ENCODE results near the gene ALG12.

The ALG12 gene

DNA sequence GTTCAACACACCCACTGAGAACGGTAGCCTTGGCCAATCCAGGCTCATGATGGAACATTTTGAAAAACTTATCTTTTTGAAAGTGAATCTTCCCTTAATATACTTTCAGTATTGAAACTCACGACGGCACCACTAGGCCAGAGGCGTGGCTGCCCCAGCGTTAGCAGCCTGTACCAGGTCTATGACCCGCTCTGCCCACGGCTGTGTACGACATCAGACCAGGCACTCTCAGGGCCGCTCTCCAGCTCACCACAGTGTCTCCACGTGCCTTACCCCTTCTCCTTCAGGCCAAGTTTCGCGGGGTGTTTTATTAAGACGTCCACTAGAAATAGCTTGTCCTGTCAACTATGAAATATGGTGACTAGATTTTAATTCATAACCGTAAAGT is 31.2 kb downstream of the ALG12 start:
- no peak for DNase-seq (ENCODE audit: low spot score)

DNA sequence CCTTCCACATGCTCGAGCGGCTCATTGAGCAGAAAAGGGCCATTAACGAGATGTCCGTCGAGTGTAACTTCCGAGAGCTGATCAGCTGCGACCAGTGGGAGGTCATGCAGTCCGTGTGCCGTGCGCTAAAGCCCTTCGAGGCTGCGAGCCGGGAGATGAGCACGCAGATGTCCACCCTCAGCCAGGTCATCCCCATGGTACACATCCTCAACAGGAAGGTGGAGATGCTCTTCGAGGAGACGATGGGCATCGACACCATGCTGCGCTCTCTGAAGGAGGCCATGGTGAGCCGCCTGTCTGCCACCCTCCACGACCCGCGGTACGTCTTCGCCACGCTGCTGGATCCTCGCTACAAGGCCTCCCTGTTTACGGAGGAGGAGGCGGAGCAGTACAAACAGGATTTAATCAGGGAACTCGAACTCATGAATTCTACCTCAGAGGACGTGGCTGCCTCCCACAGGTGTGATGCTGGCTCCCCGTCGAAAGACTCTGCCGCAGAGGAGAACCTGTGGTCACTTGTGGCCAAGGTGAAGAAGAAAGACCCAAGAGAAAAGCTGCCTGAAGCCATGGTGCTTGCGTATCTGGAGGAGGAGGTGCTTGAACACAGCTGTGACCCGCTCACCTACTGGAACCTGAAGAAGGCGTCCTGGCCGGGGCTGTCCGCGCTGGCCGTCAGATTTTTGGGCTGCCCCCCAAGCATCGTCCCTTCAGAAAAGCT is 31.7 kb downstream of the ALG12 start:
- DNase-seq (ENCODE audit: low spot score), result no peak

DNA sequence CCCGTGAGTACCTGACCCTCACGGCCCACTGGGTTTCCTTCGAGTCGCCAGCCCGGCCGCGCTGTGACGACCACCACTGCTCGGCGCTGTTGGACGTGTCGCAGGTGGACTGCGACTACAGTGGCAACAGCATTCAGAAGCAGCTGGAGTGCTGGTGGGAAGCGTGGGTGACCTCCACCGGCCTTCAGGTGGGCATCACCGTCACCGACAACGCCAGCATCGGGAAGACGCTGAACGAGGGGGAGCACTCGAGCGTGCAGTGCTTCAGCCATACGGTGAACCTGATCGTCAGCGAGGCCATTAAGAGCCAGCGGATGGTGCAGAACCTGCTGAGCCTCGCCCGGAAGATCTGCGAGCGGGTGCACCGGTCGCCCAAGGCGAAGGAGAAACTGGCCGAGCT is 32.4 kb downstream of the ALG12 start:
- no peak for DNase-seq (ENCODE audit: low spot score)

DNA sequence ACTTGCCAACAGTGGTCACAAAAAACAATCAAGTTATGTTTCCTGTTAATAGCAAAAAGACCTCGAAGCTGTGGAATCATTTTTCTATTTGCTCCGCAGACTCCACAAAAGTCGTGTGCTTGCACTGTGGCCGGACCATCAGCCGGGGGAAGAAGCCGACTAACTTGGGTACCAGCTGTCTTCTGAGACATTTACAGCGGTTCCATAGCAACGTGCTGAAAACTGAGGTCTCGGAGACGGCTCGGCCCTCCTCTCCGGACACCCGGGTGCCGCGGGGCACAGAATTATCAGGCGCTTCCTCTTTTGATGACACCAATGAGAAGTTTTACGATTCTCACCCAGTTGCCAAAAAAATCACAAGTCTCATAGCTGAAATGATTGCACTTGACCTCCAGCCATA is 33.0 kb downstream of the ALG12 start:
- DNase-seq (ENCODE audit: low spot score), result no peak

DNA sequence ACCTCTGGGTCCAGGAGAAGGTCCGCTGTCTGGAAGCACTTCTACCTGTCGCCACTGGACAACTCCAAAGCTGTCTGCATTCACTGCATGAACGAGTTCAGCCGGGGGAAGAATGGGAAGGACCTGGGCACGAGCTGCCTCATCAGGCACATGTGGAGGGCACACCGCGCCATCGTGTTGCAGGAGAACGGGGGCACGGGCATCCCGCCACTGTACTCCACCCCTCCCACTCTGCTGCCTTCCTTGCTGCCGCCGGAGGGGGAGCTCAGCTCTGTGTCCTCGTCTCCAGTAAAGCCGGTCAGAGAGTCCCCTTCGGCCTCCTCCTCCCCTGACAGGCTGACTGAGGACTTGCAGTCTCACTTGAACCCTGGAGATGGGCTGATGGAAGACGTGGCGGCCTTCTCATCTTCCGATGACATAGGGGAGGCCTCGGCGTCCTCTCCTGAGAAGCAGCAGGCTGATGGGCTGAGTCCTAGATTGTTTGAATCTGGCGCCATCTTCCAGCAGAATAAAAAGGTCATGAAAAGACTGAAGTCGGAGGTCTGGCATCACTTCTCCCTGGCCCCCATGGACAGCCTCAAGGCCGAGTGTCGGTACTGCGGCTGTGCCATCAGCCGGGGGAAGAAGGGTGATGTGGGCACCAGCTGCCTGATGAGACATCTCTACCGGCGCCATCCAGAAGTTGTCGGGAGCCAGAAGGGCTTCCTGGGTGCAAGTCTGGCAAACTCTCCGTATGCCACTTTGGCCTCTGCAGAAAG is 33.6 kb downstream of the ALG12 start:
- DNase-seq (ENCODE audit: low spot score), result no peak

DNA sequence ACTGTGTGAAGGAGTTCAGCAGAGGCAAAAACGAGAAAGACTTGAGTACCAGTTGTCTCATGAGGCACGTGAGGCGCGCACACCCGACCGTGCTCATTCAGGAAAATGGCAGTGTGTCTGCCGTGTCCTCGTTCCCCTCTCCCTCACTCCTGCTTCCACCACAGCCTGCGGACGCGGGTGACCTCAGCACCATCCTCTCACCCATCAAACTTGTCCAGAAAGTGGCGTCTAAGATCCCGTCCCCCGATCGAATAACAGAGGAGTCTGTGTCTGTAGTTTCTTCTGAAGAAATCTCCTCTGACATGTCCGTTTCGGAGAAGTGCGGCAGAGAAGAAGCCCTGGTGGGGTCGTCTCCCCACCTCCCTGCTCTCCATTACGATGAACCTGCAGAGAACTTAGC is 34.2 kb downstream of the ALG12 start:
- no peak for DNase-seq (ENCODE audit: low spot score)

DNA sequence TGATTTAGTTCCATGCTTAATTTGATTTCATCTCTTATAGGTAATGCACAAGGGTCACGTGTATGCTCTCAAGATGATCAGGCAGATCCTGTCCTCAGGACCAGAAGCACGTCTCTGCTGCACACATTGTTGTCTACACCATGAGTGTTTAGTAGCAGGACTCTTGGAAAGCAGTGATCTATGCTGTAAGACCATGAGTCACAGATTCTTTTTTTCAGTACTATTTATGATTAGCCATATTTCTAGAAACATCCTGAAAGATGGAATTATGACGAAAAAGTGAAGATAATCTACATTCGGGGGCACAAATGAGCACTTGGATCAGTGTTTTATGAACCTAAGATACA is 35.0 kb downstream of the ALG12 start:
- no peak for DNase-seq (ENCODE audit: low spot score)

DNA sequence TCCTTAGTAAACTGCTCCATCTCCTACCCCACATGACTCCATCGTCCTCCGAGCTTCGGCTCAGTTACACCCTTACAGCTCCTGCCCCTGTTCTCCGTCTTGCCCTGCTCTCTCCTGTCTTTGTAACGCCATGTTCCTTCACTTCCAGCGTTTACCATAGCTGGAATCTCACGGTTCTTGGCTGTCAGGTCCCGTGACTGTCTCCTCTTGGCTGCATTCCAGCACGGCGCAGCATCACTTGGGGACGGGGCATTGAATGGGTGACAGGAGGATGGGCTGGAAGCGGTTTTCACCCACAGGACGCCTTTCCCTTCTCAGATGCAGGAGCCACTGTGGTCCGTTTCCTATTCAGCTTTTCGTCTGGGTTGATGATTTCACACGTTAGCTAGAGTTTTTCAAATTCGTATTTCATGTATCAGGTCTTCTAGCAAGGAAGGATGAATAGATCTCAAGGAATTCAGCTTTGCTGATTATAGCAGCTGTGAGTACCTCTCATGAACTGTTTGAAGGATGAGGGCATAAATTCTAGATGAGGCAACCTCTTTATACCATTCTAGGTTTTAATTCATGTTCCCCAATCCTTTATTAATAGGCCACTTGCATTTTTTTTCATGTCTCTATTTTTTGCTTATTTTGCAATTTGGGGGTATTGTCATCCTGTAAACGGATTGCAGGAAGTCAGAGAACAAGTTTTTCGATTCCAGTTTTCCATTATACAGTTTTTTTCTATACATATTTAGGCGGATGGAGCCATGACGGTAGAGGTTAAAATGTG is 35.5 kb downstream of the ALG12 start:
- DNase-seq (ENCODE audit: low spot score), result no peak

DNA sequence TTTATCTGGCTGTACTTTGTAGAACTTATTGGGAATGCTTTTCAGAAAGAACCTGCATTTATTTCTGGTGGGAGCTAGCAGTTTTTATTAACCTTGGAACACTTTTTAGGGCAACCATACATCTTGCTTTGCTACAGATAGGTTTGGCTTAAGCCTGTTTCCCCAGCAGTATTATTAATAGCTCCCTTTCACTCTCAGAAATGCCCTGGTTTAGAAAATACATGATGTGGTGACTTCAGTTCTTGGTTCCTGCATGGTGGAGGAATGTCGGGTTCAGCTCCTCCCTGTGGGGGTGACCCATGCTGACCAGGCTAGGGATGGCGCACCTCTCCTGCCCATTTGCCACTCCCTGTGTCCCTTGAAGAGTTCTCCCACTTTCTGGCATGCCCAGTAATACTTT is 36.4 kb downstream of the ALG12 start:
- DNase-seq (ENCODE audit: low spot score), result no peak

DNA sequence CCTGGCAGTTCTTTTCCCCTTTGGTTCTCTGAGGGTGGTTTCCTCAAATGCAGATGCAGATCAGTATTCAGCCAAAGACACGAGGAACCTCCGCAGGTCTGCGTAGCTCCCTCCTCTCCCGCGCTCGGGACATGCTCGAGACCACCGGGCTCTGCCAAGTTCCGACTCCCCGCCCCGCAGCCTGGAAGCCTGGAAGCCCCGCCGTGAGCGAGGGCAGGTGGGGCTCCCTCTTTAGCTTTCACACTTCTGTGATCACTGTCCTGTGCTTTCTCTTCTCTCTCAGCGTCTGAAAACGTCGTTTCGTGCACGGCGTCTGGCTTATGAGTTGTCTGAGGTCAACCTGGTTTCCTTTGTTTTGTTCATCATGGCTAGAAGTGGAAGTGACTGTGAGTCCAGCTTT is 38.0 kb downstream of the ALG12 start:
- DNase-seq (ENCODE audit: low spot score), result peak; percentile 18

DNA sequence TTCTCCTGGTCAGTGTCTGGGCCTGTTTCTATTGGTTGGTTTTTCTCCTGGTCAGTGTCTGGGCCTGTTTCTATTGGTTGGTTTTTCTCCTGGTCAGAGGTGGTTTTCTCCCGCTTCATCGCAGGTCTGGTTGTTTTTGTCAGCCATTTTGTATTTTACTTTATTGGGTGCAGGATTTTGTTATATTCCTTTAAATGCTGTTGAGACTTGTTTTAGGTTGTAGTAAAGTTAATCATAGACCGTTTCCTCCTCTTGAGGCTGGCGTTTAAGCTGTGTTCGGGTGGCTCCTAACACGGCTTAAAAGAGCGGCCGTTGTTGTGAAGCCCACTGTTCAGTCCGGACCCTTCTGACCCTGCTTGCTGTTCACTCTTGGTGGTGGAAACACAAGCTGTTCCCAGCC is 38.4 kb downstream of the ALG12 start:
- DNase-seq (ENCODE audit: low spot score), result no peak

DNA sequence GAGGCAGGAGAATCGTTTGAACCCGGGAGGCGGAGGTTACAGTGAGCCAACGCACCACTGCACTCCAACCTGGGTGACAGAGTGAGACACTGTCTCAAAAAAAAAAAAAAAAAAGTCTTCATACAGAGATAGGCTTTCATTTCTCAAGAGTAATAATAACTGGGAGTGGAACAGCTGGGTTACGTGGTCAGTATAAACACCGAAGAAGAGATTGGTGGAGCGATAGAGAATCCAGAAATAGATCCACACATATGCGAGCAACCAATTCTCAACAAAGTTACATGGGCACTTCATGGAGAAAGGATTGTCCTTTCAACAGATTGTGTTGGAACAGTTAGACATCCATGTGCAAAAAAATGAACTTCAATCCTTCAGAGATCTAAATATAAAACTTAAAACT is 40.0 kb downstream of the ALG12 start:
- no peak for DNase-seq (ENCODE audit: low spot score)

DNA sequence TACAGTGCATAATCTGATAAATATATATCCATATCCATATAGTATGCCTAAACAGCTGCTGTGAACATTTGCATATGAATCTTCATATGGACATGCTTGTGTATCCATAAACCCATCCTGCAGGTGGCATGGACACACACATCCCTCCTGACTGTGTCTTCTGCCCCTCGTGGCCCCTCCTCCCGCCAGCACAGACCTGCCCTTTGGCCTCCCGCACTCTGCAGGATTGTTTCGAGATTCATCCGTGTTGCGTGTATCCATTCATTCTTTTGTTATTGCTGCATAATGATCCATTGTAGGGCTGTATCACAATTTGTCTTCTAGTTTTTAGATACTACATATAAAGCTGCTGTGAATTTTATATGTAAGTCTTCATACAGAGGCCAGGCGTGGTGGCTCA is 40.6 kb downstream of the ALG12 start:
- DNase-seq (ENCODE audit: low spot score), result no peak

DNA sequence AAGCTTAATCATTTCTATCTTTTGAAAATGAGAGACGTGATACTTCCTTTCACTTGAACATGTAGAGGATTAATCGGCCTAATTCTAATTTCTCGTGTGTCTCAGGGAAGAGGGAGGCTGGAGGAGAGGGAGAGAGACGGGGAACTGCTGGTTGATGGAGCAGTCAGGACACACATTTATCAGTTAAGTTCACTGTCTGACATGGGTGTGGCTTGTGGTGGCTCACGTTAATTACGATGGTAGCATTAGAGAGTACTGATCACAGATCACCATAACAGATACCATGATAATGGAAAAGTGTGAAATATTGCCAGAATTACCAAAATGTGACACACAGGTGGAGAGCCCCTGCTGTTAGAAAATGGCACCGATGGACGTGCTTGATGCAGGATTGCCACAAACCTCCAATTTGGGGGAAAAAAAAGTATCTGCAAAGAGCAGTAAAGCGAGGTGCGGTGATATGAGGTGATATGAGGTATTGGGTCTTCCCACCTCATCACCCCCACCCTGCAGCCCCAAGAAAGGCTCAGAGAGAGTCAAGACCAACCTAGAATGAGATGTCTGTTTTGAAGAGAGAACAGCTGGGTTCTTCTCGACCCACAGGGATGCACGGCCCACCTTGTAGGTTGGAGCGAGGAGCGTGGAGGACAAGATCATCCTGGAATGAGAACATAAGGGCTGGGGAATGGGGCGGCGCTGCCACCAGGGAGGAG is 44.9 kb downstream of the ALG12 start:
- no peak for DNase-seq (ENCODE audit: low spot score)

DNA sequence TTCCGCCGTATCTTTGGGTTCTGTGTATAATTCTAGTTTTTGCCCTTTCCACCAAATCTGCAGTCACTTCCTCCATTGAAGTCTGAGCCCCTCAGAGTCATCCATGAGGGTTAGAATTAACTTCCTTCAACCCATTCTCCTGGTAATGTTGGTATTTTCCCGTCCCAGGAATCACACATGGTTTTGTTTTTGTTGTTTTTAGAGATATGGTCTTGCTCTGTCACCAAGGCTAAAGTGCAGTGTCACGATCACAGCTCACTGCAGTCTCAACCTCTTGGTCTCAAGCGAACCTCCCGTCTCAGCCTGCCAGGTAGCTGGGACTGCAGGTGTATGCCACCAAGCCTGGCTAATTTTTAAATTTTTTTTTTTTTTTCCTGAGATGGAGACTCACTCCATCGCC is 45.9 kb downstream of the ALG12 start:
- no peak for DNase-seq (ENCODE audit: low spot score)

DNA sequence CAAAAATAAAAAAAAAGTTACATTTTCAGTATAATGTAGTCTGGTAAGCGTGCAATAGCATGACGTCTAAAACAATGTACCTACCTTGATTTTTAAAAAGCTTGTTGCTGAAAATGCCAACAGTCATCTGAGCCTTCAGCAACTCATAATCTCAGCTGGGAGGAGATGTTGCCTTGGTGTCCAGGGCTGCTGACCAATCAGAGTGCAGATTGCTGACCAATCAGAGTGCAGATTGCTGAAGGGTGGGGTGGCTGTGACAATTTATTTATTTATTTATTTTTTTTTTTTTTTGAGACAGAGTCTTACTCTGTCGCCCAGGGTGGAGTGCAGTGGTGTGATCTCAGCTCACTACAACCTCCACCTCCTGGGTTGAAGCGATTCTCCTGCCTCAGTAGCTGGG is 46.8 kb downstream of the ALG12 start:
- no peak for DNase-seq (ENCODE audit: low spot score)

DNA sequence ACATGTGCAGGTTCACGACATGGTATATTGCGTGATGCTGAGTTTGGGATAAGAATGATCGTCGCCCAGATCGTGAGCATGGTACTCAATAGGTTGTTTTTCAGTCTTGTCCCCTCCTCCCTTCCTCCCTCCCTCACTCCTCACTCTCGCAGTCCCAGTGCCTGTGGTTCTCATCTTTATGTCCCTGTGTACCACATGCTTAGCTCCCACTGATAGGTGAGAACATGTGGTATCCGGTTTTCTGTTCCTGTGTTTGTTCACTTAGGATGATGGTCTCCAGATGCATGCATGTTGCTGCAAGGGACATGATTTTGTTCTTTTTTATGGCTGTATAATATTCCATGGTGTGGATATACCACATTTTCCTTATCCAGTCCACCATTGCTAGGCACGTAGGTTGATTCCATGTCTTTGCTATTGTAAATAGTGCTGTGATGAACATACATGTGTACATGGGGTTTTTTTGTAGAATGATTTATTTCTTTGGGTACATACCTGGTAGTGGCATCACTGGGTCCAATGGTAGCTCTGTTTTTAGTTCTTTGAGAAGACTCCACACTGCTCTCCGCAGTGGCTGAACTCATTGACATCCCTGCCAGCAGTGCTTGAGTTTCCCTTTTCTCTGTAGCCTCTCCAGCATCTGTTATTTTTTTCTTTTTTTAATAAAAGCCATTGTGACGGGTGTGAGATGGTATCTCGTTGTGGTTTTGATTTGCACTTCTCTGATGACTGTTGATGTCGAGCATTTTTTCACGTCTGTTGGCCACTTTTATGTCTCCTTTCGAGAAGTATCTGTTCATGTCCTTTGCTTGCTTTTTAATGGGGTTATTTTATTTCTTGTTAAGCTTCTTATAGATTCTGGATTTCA is 48.2 kb downstream of the ALG12 start:
- DNase-seq (ENCODE audit: low spot score), result peak; percentile 52

DNA sequence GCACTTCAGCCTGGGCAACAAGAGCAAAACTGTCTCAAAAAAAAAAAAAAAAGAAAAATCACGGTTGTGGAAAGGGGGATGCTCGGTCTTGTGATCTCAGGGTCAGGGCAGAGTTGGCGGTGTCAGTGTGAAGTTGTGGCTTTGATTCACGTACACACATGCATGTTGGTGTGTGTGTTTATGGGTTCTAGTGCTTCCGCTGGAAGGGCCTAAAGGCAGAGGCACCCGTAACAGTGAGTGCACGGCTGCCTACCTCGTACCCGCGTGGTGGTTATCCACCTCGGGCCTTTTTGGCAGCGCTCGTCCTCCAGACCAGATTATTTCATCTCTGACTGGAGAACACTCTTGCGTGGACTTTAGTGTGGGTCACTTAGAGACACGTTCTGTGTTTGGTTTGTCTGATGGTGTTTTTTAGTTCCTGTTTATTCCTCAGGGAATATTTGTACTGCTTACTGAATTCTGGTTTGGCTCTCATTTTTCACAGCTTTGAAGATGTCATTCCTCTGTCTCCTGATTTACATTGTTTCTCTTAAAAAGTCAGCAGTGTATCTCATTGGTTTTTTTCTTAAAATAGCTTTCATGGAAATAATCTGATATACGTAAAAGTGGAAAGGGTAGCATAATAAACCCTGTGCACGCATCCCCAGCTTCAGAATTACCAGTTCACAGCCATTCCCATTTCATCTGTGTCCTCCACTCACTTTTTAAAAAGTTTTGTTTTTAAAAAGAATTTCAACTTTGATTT is 49.0 kb downstream of the ALG12 start:
- no peak for DNase-seq (ENCODE audit: low spot score)

DNA sequence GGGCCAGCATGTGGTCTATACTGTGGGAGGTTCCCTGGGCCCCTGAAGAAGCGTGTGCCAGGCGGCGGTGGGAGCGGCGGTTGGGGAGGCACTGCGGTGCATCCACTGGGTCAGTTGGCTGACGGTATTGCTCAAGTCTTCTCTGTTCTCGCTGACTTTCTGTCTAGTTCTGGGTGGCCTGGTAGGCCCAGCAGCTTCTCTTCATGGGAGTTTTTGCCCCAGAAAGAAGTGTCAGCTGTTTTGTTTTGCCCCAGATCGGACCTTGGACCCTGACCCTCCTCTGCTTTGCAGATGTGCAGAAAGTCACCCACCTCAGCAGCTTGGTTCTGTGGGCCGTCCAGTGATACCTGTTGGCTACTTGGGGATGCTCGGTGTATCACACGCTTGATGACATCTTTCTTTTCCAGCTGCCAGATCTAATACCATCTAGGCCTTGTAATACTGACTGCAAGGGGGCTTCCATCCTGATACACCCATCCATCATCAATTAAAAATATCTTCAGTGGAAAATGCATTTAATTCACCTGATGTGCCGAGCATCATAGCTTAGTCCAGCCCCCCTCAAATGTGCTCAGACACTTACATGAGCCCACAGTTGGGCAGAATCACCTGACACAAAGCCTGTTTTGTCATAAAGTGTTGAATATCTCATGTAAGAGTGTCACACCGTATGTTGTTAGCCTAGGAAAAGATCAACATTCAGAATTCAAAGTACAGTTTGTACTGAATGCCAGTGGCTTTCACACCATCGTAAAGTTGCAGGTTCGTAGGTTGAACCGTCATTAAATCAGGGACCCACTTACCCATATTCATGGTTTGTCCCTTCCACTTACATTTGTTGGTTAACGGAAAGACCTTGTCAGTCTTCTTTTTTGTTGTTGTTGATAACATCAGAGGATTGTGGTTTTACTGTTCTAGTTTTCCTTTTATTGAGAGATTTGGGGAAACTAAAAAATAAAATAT is 50.7 kb downstream of the ALG12 start:
- DNase-seq (ENCODE audit: low spot score), result peak; percentile 44

DNA sequence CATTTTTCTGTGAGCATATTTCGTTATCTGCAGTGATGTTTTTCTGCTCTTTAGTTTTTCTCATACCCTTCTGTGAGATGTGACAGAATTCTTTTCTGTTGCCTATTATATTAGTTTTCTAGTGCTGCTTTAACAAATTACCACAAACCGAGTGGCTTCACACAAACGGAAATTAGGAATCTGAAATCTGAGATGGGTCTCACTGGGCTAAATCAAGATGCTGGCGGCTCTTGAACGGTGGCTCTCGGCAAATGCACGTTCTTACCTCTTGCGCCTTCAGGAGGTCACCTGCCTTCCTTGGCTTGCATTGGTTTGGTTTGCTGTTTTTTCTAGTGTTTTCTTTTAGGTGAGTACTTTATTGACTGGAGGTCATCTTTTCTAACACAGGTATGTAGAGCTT is 51.6 kb downstream of the ALG12 start:
- DNase-seq (ENCODE audit: low spot score), result no peak
